Trophoblast cell (in vitro differentiated cells and primary cell): ENCODE measurements around the gene TTPAL.
A peak's percentile ranks its signal among the peaks of the same experiment; 100 is the strongest.

Source experiments
- DNase-seq, 2 donors: peaks; one replicate each; pipeline ENCODE4 v3.0.0-alpha.2; 2016
- H2AFZ ChIP-seq: 2 replicates; pipeline ENCODE4 v1.6.1; 2013; ENCODE audit warnings: low read length, moderate library complexity, mild to moderate bottlenecking; ENCODE audit not compliant: insufficient read depth, poor library complexity
- H2AK5ac ChIP-seq: 2 replicates; pipeline ENCODE4 v1.6.1; 2013; ENCODE audit warnings: mild to moderate bottlenecking, low read length
- H2BK120ac ChIP-seq: 2 replicates; pipeline ENCODE4 v1.6.1; 2013; ENCODE audit warnings: low read length, mild to moderate bottlenecking, moderate library complexity; ENCODE audit not compliant: insufficient read depth, poor library complexity
- H2BK12ac ChIP-seq: 2 replicates; pipeline ENCODE4 v1.6.1; 2013; ENCODE audit warnings: mild to moderate bottlenecking, low read length, moderate library complexity
- H2BK5ac ChIP-seq: 2 replicates; pipeline ENCODE4 v1.6.1; 2013; ENCODE audit warnings: low read length, low read depth, moderate library complexity, mild to moderate bottlenecking; ENCODE audit not compliant: poor library complexity
- H3K14ac ChIP-seq: 2 replicates; pipeline ENCODE4 v1.6.1; 2013; ENCODE audit warnings: mild to moderate bottlenecking, low read length
- H3K18ac ChIP-seq: 2 replicates; pipeline ENCODE4 v1.6.1; 2013; ENCODE audit warnings: mild to moderate bottlenecking, low read length
- H3K23ac ChIP-seq: 2 replicates; pipeline ENCODE4 v1.6.1; 2013; ENCODE audit warnings: low read length
- H3K27ac ChIP-seq: 2 replicates; pipeline ENCODE4 v1.5.1; 2013; ENCODE audit warnings: low read depth, mild to moderate bottlenecking, inconsistent platforms, low read length, moderate library complexity
- H3K27me3 ChIP-seq: 2 replicates; pipeline ENCODE4 v1.6.1; 2013; ENCODE audit warnings: inconsistent platforms, mild to moderate bottlenecking, low read length, moderate library complexity; ENCODE audit not compliant: insufficient read depth
- H3K36me3 ChIP-seq, 2 experiments: 1 replicate in 1 of 2; 2 replicates in 1 of 2; pipeline ENCODE4 v1.6.1; 2013; ENCODE audit warnings: low read length in 2 of 2, mild to moderate bottlenecking in 2 of 2, moderate library complexity in 1 of 2; ENCODE audit not compliant: insufficient read depth in 2 of 2, control insufficient read depth in 1 of 2
- H3K4ac ChIP-seq: 2 replicates; pipeline ENCODE4 v1.6.1; 2013; ENCODE audit warnings: low read depth, mild to moderate bottlenecking, low read length, moderate library complexity
- H3K4me1 ChIP-seq, 2 experiments: 1 replicate in 1 of 2; 2 replicates in 1 of 2; pipeline ENCODE4 v1.6.1; 2013; ENCODE audit warnings: low read length in 2 of 2, mild to moderate bottlenecking in 2 of 2, moderate library complexity in 1 of 2; ENCODE audit not compliant: insufficient read depth in 2 of 2, control insufficient read depth in 1 of 2
- H3K4me2 ChIP-seq: 2 replicates; pipeline ENCODE4 v1.6.1; 2013; ENCODE audit warnings: inconsistent platforms, mild to moderate bottlenecking, low read length, moderate library complexity
- H3K4me3 ChIP-seq: 2 replicates; pipeline ENCODE4 v1.5.1; 2013; ENCODE audit warnings: mild to moderate bottlenecking, low read depth, low read length, inconsistent platforms
- H3K79me1 ChIP-seq: one replicate; pipeline ENCODE4 v1.6.1; 2013; ENCODE audit warnings: low read length
- H3K79me2 ChIP-seq: 2 replicates; pipeline ENCODE4 v1.6.1; 2013; ENCODE audit warnings: low read length, mild to moderate bottlenecking; ENCODE audit not compliant: control insufficient read depth, insufficient read depth, poor library complexity
- H3K9ac ChIP-seq: 2 replicates; pipeline ENCODE4 v1.6.1; 2013; ENCODE audit warnings: mild to moderate bottlenecking, low read length
- H3K9me3 ChIP-seq: 2 replicates; pipeline ENCODE4 v1.6.1; 2013; ENCODE audit warnings: low read depth, mild to moderate bottlenecking, control low read depth, inconsistent platforms, low read length; ENCODE audit not compliant: insufficient read depth
- H4K12ac ChIP-seq: 2 replicates; pipeline ENCODE4 v1.6.1; 2013; ENCODE audit warnings: low read depth, mild to moderate bottlenecking, low read length, moderate library complexity
- H4K8ac ChIP-seq: 2 replicates; pipeline ENCODE4 v1.6.1; 2013; ENCODE audit warnings: low read depth, mild to moderate bottlenecking, low read length, moderate library complexity
- H4K91ac ChIP-seq: one replicate; pipeline ENCODE4 v1.6.1; 2013; ENCODE audit warnings: low read depth, mild to moderate bottlenecking, low read length, moderate library complexity
- WGBS: extraction: QIAGEN DNeasy Blood & Tissue Kit; methylation state at CpG from one replicate; pipeline ENCODE4 v1.1.7; 2013; ENCODE audit warnings: missing lambda C conversion rate; ENCODE audit not compliant: insufficient read length, insufficient coverage; ENCODE audit errors: extremely low coverage; 5-methylcytosine and 5-hydroxymethylcytosine counted together

Gene TTPAL

GRCh38 chr20:44475372-44475693, 341 bp upstream of the TTPAL start:
- peaks cover 7 to 13% of the 10 kb centered on the region in 2 experiments for H3K4me1 ChIP-seq
- H2BK5ac ChIP-seq, result no peak overlapping the region
- H3K9me3 ChIP-seq, result no peaks in the 10 kb centered on the region
- H3K23ac ChIP-seq, result no peak overlapping the region
- H3K9ac ChIP-seq, result no peak overlapping the region
- peak overlapping the region; percentile 84 for H2AFZ ChIP-seq
- no peaks in the 10 kb centered on the region for H3K27me3 ChIP-seq
- no peak overlapping the region for H3K27ac ChIP-seq
- H3K4me2 ChIP-seq, result peak overlapping the region; percentile 93
- H2BK12ac ChIP-seq, result no peak overlapping the region
- H2BK120ac ChIP-seq, result no peak overlapping the region
- no peak overlapping the region for H2AK5ac ChIP-seq
- H4K91ac ChIP-seq, result no peak overlapping the region
- DNase-seq, result no peak
- H3K4ac ChIP-seq, result no peak overlapping the region
- H3K4me3 ChIP-seq, result no peak overlapping the region
- H3K36me3 ChIP-seq, result peaks cover 4% of the 10 kb centered on the region in 2 experiments
- no peak overlapping the region for H3K14ac ChIP-seq
- H3K79me2 ChIP-seq, result peaks cover 7% of the 10 kb centered on the region
- peak overlapping the region; percentile 18 for H4K12ac ChIP-seq
- H4K8ac ChIP-seq, result peak overlapping the region; percentile 95
- no peak overlapping the region for H3K18ac ChIP-seq
- H3K79me1 ChIP-seq, result peaks cover 5% of the 10 kb centered on the region
- WGBS, result no CpG with 5 or more reads among the region's 2 CpGs

DNA sequence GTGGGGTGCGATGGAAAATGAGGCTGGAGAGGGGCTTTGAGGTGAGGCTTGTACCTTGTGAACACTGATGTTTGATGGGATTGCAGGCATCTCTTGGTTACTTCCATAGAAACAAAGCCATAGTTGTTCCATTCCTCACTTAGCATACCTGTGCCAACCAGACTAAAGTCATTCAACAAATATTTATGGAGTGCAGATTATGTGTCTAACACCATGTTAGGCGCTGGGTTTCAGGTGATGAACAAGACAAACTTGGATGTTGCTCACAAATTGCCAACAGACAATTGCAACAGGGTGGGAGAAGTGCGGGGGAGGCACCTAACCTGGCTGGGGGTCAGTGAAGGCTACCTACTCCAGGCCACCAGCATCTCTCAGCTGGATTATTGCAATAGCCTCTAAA, 1.5 kb downstream of the TTPAL start:
- no peak overlapping the region for H4K8ac ChIP-seq
- no peak overlapping the region for H3K27ac ChIP-seq
- peaks cover 7% of the 10 kb centered on the region for H3K79me2 ChIP-seq
- DNase-seq, result peak; percentile 88 to 93
- no peak overlapping the region for H3K9ac ChIP-seq
- H3K4me3 ChIP-seq, result no peak overlapping the region
- H3K23ac ChIP-seq, result no peak overlapping the region
- no peak overlapping the region for H3K4me2 ChIP-seq
- peaks cover 7 to 13% of the 10 kb centered on the region in 2 experiments for H3K4me1 ChIP-seq
- no peak overlapping the region for H3K14ac ChIP-seq
- H3K36me3 ChIP-seq, result peaks cover 9 to 16% of the 10 kb centered on the region in 2 experiments
- no peak overlapping the region for H2AK5ac ChIP-seq
- no peak overlapping the region for H3K4ac ChIP-seq
- H2AFZ ChIP-seq, result no peak overlapping the region
- H2BK120ac ChIP-seq, result no peak overlapping the region
- no peak overlapping the region for H2BK5ac ChIP-seq
- H2BK12ac ChIP-seq, result no peak overlapping the region
- H4K12ac ChIP-seq, result no peak overlapping the region
- no CpG with 5 or more reads among the region's 3 CpGs for WGBS
- H3K79me1 ChIP-seq, result peaks cover 5% of the 10 kb centered on the region
- H3K9me3 ChIP-seq, result no peaks in the 10 kb centered on the region
- H4K91ac ChIP-seq, result no peak overlapping the region
- H3K18ac ChIP-seq, result no peak overlapping the region
- H3K27me3 ChIP-seq, result no peaks in the 10 kb centered on the region

DNA sequence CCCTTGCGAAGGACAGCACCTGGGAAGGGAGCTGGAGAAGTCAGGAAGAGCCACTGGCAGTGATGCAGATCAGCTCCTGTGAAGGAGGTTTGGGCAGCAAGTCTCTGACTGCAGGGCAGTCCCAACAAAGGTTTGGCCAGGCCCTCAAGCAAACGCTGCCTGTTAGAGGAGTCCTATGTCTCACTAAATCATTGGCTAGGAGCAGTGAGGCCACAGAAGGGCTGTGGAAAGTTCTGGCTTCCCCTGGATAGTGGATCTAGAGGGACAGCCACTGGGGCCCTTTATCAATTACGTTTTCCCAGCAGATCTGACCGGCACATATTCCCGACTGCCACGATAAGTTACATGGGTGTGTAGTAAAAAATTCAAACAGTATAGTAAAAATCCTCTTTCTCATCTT, 2.5 kb downstream of the TTPAL start:
- no peak overlapping the region for H3K14ac ChIP-seq
- no peak overlapping the region for H3K4ac ChIP-seq
- H2AK5ac ChIP-seq, result no peak overlapping the region
- H3K79me2 ChIP-seq, result peaks cover 7% of the 10 kb centered on the region
- no peak overlapping the region for H4K12ac ChIP-seq
- peaks cover 5% of the 10 kb centered on the region for H3K79me1 ChIP-seq
- no peak overlapping the region for H3K23ac ChIP-seq
- no peak overlapping the region for H2BK120ac ChIP-seq
- H3K4me2 ChIP-seq, result no peak overlapping the region
- H3K36me3 ChIP-seq, result peaks cover 12 to 17% of the 10 kb centered on the region in 2 experiments
- H4K8ac ChIP-seq, result no peak overlapping the region
- no peak overlapping the region for H3K18ac ChIP-seq
- DNase-seq, result no peak
- H4K91ac ChIP-seq, result no peak overlapping the region
- no peak overlapping the region for H2AFZ ChIP-seq
- no peak overlapping the region for H3K27ac ChIP-seq
- H2BK12ac ChIP-seq, result no peak overlapping the region
- H3K27me3 ChIP-seq, result no peaks in the 10 kb centered on the region
- H3K4me1 ChIP-seq, result peaks cover 7 to 13% of the 10 kb centered on the region in 2 experiments
- H3K9ac ChIP-seq, result no peak overlapping the region
- H2BK5ac ChIP-seq, result no peak overlapping the region
- WGBS, result no CpG with 5 or more reads among the region's 6 CpGs
- no peaks in the 10 kb centered on the region for H3K9me3 ChIP-seq
- no peak overlapping the region for H3K4me3 ChIP-seq

DNA sequence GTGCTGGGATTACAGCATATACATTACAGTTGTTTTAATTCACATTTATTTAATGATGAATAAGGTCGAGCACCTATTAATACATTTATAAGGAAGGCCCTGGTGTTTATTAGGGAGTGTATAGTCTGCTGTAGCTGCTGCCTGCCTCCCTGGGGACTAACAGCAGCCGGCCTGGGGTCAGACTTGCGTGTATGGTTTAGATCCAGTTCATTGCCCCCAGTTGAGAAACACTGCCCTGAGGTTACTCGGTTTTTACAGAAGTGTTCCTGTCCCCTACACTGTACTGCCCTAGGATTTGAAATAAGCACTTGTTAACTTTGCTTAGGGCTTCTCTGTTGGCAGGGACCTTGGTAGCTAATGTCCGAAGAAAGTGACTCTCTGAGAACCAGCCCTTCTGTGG, 4.0 kb downstream of the TTPAL start:
- H4K91ac ChIP-seq, result no peak overlapping the region
- no CpG with 5 or more reads among the region's 5 CpGs for WGBS
- H3K79me2 ChIP-seq, result peaks cover 7% of the 10 kb centered on the region
- H3K79me1 ChIP-seq, result peaks cover 5% of the 10 kb centered on the region
- H3K27ac ChIP-seq, result no peak overlapping the region
- H3K4me3 ChIP-seq, result no peak overlapping the region
- H2BK12ac ChIP-seq, result no peak overlapping the region
- H2BK120ac ChIP-seq, result no peak overlapping the region
- H3K4me2 ChIP-seq, result no peak overlapping the region
- no peak overlapping the region for H2BK5ac ChIP-seq
- no peak overlapping the region for H2AFZ ChIP-seq
- H2AK5ac ChIP-seq, result no peak overlapping the region
- no peaks in the 10 kb centered on the region for H3K9me3 ChIP-seq
- peaks cover 7 to 13% of the 10 kb centered on the region in 2 experiments for H3K4me1 ChIP-seq
- H3K4ac ChIP-seq, result no peak overlapping the region
- no peak overlapping the region for H3K18ac ChIP-seq
- no peak overlapping the region for H3K14ac ChIP-seq
- no peak overlapping the region for H4K8ac ChIP-seq
- no peak for DNase-seq
- H3K36me3 ChIP-seq, result peaks cover 17 to 26% of the 10 kb centered on the region in 2 experiments
- H3K9ac ChIP-seq, result no peak overlapping the region
- H4K12ac ChIP-seq, result no peak overlapping the region
- no peak overlapping the region for H3K23ac ChIP-seq
- H3K27me3 ChIP-seq, result no peaks in the 10 kb centered on the region
